ENCODE data around the gene F13A1.

Gene F13A1

DNA sequence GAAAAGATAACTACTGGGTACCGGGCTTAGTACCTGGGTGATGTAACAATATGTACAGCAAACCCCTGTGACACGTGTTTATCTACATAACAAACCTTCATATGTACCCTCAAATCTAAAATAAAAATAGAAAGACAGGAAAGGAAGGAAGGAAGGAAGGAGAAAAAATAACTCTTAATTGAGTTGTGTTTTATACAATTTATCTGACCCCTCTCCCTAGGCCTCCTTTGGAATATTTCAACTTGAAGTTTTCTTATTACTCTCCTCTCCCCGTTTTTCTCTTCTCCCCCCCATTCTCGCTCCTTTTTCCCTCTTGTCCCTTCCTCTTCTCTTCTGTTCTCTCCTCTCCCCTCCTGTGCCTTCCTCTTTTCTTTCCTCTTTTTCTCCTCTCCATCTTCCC is 156.1 kb downstream of the F13A1 start:
- Histone ChIP-seq H3K4me3 (no peak overlapping the region), H3K4me1 (peaks cover 9 to 90% (median 56%) of the 10 kb centered on the region in 10 experiments; a peak in 19 of 20 replicates)
- TF ChIP-seq Cebpa-rat (IDR thresholded peaks at IDR 0.05) = no peak

DNA sequence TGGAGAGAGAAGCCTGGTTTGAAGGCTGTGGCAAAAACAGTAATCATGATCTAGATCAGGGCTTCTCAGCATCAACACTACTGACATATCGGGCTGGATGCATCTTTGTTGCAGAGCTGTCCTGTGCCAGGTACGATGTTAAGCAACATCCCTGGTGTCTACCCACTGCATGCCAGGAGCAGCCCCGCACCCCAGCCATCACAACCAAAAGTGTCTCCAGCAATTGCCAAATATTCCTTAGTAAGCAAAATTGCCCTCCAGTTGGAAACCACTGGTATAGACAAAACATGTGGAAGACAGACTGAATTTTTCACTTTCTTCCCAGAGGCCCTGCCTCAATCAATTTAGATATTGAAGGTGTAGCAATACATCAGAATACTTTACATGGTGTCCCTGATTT is 166.1 kb downstream of the F13A1 start:
- TF ChIP-seq Cebpa-rat (IDR thresholded peaks at IDR 0.05) = no peak
- H3K9me3 ChIP-seq (replicated peaks in 1 of 11) = no peaks in the 10 kb centered on the region
- no peak overlapping the region for H3K9ac ChIP-seq
- no peak overlapping the region for H3K27ac ChIP-seq
- no peak overlapping the region for H3K4me3 ChIP-seq
- no peak overlapping the region for H3K4me2 ChIP-seq
- H4K20me1 ChIP-seq = peaks cover 0 to 98% (median 0%) of the 10 kb centered on the region in 11 experiments; a peak in 2 of 22 replicates
- peaks cover 0 to 99% (median 0%) of the 10 kb centered on the region in 11 experiments; a peak in 4 of 22 replicates for H3K36me3 ChIP-seq
- no peaks in the 10 kb centered on the region for H3K27me3 ChIP-seq
- no peaks in the 10 kb centered on the region for H3K4me1 ChIP-seq

More for the DNA sequence above, 156.1 kb downstream of the F13A1 start:
- Histone ChIP-seq H4K20me1 (peaks cover 0 to 100% (median 0%) of the 10 kb centered on the region in 11 experiments; a peak in 3 of 22 replicates), H3K27ac (no peak overlapping the region), H3K27me3 (no peaks in the 10 kb centered on the region), H3K9ac (no peak overlapping the region), H3K4me2 (peak overlapping the region in 9 of 11 experiments; percentile 65 to 89 (median 83); a peak in 18 of 22 replicates), H3K36me3 (peaks cover 0 to 99% (median 0%) of the 10 kb centered on the region in 11 experiments; a peak in 4 of 22 replicates), H3K9me3 (replicated peaks in 1 of 11) (no peaks in the 10 kb centered on the region)

DNA sequence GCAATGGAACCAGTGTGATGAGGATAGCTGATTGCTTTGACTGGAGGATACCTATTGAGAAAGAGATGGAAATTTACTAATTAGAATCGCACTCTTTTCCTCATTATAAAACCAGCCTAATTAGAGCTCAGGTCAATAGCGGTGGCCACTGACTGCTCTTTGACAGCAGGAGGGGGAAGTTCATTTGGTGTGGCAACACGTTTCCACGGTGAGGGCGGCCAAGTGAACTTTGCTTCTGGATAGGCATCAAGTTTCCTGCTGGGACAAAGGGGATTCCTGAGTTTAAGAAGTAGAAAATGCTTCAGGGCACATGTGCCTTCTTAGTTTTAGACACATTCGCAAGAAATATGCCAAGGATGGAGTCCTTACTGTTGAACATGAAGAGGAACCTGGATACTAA is 168.4 kb downstream of the F13A1 start:
- H3K4me2 ChIP-seq = no peak overlapping the region
- H3K4me1 ChIP-seq = no peaks in the 10 kb centered on the region
- no peaks in the 10 kb centered on the region for H3K27me3 ChIP-seq
- 0 out of 22 replicates have a peak, but pooled peaks cover 0 to under 1% (median 0%) of the 10 kb centered on the region in 11 experiments for H3K9me3 ChIP-seq (replicated peaks in 1 of 11)
- no peak overlapping the region for H3K4me3 ChIP-seq
- no peak overlapping the region for H3K9ac ChIP-seq
- peaks cover 0 to 100% (median 0%) of the 10 kb centered on the region in 11 experiments; a peak in 4 of 22 replicates for H3K36me3 ChIP-seq
- H3K27ac ChIP-seq = no peak overlapping the region
- no peak for TF ChIP-seq Cebpa-rat (IDR thresholded peaks at IDR 0.05)
- peaks cover 0 to 98% (median 0%) of the 10 kb centered on the region in 11 experiments; a peak in 2 of 22 replicates for H4K20me1 ChIP-seq

DNA sequence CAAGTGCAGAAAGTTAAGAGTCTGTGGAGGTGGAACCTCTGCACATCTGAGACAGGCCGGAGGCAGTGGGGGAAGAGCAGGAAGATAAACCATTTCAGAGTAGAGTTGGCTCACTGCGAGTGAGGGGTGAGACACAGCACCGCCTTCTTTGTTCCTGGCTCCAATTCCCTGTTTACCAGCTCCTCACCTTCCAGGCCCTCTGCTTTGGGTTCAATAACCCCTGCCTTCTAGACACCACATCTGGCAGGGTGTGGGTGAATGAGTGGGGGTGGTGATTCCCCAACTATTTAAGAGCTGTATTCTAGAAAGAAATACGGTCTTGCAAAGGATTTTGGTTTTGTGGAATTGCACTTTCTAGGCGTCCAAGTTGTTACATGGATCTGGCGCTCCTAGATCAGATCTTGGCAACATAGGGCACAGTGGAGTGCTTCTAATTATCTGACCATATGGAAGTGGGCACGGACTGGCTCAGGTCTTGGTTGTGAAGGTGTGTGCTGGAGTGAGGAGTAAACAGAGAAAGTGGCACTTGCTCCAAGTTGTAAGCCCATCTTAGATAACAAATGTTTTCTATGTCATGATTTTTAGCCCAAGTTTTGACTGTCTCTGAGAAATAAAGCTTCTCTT is 172.2 kb downstream of the F13A1 start:
- peaks cover 0 to 61% (median 0%) of the 10 kb centered on the region in 11 experiments; a peak in 2 of 22 replicates for H4K20me1 ChIP-seq
- no peak overlapping the region for H3K9ac ChIP-seq
- H3K27ac ChIP-seq = no peak overlapping the region
- peaks cover 0 to 26% (median 0%) of the 10 kb centered on the region in 11 experiments; a peak in 5 of 22 replicates for H3K9me3 ChIP-seq (replicated peaks in 1 of 11)
- H3K36me3 ChIP-seq = peaks cover 0 to 100% (median 0%) of the 10 kb centered on the region in 11 experiments; a peak in 4 of 22 replicates
- no peak overlapping the region for H3K4me2 ChIP-seq
- no peaks in the 10 kb centered on the region for H3K27me3 ChIP-seq
- TF ChIP-seq Cebpa-rat (IDR thresholded peaks at IDR 0.05) = no peak
- no peaks in the 10 kb centered on the region for H3K4me1 ChIP-seq
- H3K4me3 ChIP-seq = no peak overlapping the region

DNA sequence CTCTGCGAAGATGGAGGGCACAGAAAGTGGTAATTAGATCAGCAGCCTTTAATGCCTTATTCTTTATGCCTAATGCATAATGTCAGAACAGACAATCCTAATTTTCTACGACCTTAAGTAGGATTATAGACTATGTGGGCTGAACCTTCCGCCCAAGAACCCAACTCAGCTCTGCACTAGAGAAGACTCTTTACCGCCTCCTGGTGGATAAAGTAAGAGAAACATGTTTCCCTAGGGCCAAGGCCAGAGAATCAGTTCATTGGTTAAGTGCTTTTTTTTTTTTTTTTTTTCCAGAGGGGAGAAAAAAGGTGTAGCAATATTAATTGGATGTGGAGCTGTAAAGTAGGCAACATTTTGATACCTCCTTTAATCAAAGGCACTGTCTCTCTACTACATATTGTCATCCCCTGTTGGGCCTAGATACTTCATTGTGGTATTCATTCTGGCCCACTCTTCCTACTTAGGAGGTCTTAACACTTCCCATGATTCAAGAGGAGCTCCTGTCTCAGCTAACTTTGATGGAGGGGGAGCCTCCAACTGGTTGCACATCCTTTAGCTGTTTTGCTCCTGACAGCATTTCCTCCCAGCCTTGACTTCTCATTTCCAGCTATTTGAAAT is 188.9 kb downstream of the F13A1 start:
- Histone ChIP-seq H3K9ac (no peak overlapping the region), H3K27me3 (no peaks in the 10 kb centered on the region), H3K4me2 (no peak overlapping the region), H3K36me3 (no peaks in the 10 kb centered on the region), H3K27ac (no peak overlapping the region), H3K4me3 (no peak overlapping the region), H4K20me1 (no peaks in the 10 kb centered on the region), H3K9me3 (replicated peaks in 1 of 11) (no peaks in the 10 kb centered on the region), H3K4me1 (no peaks in the 10 kb centered on the region)
- no peak for TF ChIP-seq Cebpa-rat (IDR thresholded peaks at IDR 0.05)

DNA sequence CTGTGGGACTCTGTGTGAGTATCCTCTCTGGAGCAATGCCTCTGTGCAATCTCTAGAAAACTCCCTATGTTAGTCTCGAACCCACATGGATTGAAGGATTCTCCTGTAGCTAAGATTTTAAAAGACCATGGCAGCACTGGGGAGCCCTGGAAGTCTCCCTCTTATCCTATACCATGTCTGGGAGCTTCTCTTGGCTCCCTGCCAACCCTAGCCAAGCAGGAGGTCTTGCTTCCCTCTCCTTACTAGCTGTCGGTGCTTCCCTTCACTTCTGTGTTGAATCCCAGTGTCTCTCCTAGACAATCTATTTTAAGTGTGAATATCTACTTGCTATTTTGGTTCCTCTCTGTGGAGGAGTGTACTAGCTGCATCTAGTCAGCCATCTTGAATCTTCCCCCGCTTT is 195.0 kb downstream of the F13A1 start:
- Histone ChIP-seq H3K9ac (no peak overlapping the region), H3K9me3 (replicated peaks in 1 of 11) (peaks cover 0 to 32% (median 19%) of the 10 kb centered on the region in 11 experiments; a peak in 16 of 22 replicates), H3K36me3 (no peaks in the 10 kb centered on the region), H3K4me3 (no peak overlapping the region), H3K4me1 (no peaks in the 10 kb centered on the region; a peak in 1 of 20 replicates), H3K4me2 (no peak overlapping the region), H4K20me1 (no peaks in the 10 kb centered on the region), H3K27me3 (no peaks in the 10 kb centered on the region), H3K27ac (no peak overlapping the region)
- TF ChIP-seq Cebpa-rat (IDR thresholded peaks at IDR 0.05) = no peak

DNA sequence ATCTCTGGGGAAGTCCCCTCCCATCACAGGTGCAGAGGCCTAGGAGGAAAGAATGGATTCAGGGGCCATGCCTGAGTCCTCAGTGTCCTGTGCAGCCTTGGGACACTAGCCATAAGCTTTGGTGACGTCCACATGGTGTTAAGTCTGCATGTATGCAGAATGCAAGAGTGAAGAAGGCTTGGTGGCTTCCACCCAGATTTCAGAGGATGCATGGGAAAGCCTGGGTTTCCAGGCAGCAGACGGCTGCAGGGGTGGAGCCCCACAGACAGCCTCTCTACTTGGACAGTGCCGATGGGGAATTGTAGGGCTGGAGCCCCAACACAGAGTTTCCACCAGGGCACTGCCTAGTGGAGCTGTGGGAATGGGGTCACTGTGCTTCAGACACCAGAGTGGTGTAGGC is 196.7 kb downstream of the F13A1 start:
- no peak for TF ChIP-seq Cebpa-rat (IDR thresholded peaks at IDR 0.05)

DNA sequence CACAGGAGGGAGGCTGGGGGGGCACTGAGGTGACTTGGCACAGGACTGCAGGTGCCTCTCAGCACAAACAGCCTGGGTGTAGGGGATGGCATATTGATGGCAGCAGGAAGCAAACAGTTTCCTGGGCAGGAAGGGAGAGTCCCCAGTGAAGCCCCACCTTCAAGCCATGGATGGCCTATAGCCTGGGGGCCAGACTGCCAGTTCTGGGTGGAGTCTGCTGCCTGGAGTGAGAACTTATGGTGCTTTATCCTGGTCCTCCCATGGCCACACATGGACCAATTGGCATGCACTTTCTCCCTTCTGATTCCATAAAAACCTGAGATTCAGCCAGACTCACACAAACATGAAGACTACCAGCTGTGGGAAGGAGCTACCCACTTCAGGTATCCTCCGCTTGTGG is 198.5 kb downstream of the F13A1 start:
- no peaks in the 10 kb centered on the region for H3K36me3 ChIP-seq
- H3K27ac ChIP-seq = no peak overlapping the region
- no peaks in the 10 kb centered on the region for H4K20me1 ChIP-seq
- peaks cover 0 to 39% (median 19%) of the 10 kb centered on the region in 11 experiments; a peak in 17 of 22 replicates for H3K9me3 ChIP-seq (replicated peaks in 1 of 11)
- no peak overlapping the region for H3K9ac ChIP-seq
- H3K4me3 ChIP-seq = no peak overlapping the region
- H3K27me3 ChIP-seq = no peaks in the 10 kb centered on the region
- H3K4me1 ChIP-seq = no peaks in the 10 kb centered on the region; a peak in 1 of 20 replicates
- H3K4me2 ChIP-seq = no peak overlapping the region
- no peak for TF ChIP-seq Cebpa-rat (IDR thresholded peaks at IDR 0.05)

More for the DNA sequence above, 196.7 kb downstream of the F13A1 start:
- Histone ChIP-seq H4K20me1 (no peaks in the 10 kb centered on the region), H3K27me3 (no peaks in the 10 kb centered on the region), H3K9ac (no peak overlapping the region), H3K4me3 (no peak overlapping the region), H3K36me3 (no peaks in the 10 kb centered on the region), H3K4me2 (no peak overlapping the region), H3K27ac (no peak overlapping the region), H3K4me1 (no peaks in the 10 kb centered on the region; a peak in 1 of 20 replicates), H3K9me3 (replicated peaks in 1 of 11) (peaks cover 0 to 32% (median 19%) of the 10 kb centered on the region in 11 experiments; a peak in 16 of 22 replicates)

DNA sequence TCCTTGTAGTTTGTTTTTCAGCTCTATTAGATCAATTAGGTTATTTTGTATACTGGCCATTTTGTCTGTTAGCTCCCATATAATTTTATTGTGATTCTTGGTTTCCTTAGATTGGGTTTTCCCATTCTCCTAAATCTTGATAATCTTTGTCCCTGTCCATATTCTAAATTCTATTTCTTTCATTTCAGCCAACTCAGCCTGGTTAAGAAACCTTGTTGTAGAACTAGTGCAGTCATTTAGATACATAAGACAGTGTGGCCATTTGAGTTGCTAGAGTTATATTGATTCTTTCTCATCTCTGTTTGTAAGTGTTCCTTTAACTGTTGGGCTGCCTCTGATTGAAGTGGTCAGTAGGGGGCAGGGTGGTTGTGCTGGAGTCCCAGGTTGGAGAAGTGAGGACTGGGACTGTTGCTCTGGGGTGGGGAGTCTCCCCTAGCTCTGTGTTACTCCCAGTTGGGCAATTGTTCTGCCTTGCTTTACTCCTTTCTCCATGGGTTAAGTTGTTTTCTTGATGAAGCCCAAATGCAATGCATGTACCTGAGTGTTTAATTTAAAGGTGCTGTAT is 214.9 kb downstream of the F13A1 start:
- Histone ChIP-seq H3K4me3 (no peak overlapping the region), H3K27me3 (no peaks in the 10 kb centered on the region), H3K9ac (no peak overlapping the region), H3K36me3 (no peaks in the 10 kb centered on the region), H3K4me1 (no peaks in the 10 kb centered on the region), H4K20me1 (no peaks in the 10 kb centered on the region), H3K4me2 (no peak overlapping the region), H3K27ac (no peak overlapping the region), H3K9me3 (replicated peaks in 1 of 11) (peaks cover 0 to 29% (median 11%) of the 10 kb centered on the region in 11 experiments; a peak in 10 of 22 replicates)
- TF ChIP-seq Cebpa-rat (IDR thresholded peaks at IDR 0.05) = no peak

All from BLaER1 treated with 17β-estradiol and CSF1 and Interleukin-3, amounts not matched to agents 10 nM and 100 nM (cell line).